Fibroblast of villous mesenchyme (primary cell): ENCODE results near the gene DMAC2. TPM values are rescaled to one million over a fixed set of nuclear protein-coding genes. Genes with fewer than 3 reads are reported as not detected.
A peak's percentile ranks its signal among the peaks of the same experiment; 100 is the strongest.

Source experiments
- DNase-seq: peaks from one replicate; pipeline ENCODE4 v3.0.0-alpha.2; 2010; ENCODE audit warnings: low read depth
- H3K4me3 ChIP-seq: 2 replicates; pipeline ENCODE4 v1.5.1; 2011; ENCODE audit warnings: low read depth, mild to moderate bottlenecking, low read length
- total RNA-seq: library from RNA; depleted of rRNA; stranded (reverse); fragments of >200 nt; gene quantifications from 2 replicates; pipeline ENCODE4 v1.2.3, GENCODE V29; 2012
- TF ChIP-seq, protein P1 (sequence below): IDR thresholded peaks from 2 replicates; pipeline ENCODE4 v1.5.1; 2012; ENCODE audit warnings: low read depth, mild to moderate bottlenecking, low read length; ENCODE audit not compliant: insufficient read depth

DMAC2 gene
- total RNA-seq, 1 donor = 43.2 TPM

DNA sequence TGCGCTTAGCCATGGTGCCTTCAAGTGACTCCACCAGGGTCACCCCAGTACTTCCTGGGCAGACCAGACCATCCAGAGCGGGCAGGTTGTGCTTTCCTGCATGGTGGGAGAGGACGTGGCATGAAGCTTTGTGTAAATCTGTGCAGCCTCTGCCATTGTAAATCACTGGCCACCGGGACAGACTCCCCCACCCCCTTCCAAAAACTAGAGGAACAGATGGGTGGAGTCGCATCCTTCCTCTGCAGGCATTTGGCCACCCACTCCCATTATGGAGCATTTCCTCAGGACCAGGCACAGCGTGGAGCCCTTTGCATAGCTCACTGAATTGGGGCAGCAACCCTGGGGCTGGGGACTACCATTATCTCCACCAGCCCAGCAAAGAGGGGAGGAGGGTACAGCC, 33.9 kb downstream of the DMAC2 start:
- H3K4me3 ChIP-seq = no peak overlapping the region
- TF ChIP-seq, protein P1, sequence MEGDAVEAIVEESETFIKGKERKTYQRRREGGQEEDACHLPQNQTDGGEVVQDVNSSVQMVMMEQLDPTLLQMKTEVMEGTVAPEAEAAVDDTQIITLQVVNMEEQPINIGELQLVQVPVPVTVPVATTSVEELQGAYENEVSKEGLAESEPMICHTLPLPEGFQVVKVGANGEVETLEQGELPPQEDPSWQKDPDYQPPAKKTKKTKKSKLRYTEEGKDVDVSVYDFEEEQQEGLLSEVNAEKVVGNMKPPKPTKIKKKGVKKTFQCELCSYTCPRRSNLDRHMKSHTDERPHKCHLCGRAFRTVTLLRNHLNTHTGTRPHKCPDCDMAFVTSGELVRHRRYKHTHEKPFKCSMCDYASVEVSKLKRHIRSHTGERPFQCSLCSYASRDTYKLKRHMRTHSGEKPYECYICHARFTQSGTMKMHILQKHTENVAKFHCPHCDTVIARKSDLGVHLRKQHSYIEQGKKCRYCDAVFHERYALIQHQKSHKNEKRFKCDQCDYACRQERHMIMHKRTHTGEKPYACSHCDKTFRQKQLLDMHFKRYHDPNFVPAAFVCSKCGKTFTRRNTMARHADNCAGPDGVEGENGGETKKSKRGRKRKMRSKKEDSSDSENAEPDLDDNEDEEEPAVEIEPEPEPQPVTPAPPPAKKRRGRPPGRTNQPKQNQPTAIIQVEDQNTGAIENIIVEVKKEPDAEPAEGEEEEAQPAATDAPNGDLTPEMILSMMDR = no peak
- DNase-seq = no peak

DNA sequence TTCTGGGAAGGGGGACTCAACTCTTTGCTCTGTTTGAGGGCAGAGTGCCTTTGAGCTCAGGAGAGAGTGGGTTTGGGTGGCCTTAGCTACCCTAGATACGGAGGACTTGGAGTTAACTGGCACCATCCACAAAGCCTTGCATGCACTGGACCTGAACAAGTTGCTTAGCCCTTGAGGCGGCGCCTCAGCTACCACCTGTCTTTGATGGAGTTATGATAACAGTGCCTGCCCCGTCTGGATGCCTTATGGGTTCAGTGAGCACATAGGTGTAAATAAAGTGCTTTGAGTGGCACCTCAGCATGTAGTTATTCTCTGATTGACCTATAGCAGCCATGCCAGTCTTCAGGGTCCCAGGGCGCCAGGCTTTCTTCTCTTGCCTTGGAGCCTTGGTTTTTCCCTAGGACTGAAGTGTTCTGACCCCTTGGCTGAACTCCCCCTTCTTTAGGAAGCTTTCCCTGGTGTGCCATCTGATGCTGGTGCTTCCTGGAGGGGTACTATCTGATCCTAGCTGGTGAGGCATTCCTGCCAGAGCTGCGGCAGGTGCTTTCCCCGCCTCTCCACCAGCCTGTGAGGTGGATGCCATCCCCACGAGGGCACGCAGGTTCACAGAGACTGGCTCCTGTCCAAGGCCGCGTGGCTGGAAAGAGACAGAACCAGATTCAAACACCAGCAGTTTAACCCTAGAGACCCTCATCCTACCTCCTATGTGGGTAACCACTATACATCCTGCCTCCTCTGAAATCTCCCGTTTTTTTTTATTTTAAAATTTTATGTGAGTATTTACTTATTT, 36.3 kb downstream of the DMAC2 start:
- TF ChIP-seq, protein P1 = no peak
- H3K4me3 ChIP-seq = no peak overlapping the region
- no peak for DNase-seq

DNA sequence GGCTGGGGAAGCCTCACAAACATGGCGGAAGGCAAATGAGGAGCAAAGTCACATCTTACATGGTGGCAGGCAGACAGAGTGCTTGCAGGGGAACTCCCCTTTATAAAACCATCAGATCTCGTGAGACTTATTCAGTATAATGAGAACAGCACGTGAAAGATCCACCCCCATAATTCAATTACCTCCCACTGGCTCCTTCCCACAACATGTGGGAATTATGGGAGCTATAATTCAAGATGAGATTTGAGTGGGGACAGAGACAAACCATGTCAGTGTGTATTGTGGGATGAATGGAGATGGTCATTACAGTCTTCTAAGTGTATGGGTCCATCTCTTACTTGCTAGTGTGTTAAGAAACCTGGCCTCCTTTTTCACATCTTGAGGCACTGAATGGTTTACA, 37.7 kb downstream of the DMAC2 start:
- DNase-seq = no peak
- TF ChIP-seq, protein P1 = no peak
- H3K4me3 ChIP-seq = no peak overlapping the region

DNA sequence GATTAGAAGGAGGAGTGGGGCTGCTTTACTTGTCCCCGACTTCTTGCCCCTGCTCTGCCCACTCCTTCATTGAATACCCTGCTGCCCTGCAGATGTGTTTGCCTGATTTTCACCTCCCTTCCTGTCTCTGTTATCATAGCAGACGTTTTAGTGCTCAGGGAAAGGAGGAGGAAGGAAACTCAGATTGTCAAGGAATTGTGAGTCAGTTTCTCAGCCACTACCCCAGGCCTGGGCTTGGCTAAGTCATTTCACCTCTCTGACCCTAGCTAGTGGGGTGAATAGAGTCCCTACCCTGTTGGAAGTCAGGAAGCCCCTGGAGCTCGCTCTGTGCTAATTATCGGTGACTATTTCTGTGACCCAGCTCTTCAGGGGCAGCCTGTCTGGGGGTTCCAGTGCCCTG, 38.2 kb downstream of the DMAC2 start:
- DNase-seq = no peak
- H3K4me3 ChIP-seq = no peak overlapping the region
- TF ChIP-seq, protein P1 = no peak

DNA sequence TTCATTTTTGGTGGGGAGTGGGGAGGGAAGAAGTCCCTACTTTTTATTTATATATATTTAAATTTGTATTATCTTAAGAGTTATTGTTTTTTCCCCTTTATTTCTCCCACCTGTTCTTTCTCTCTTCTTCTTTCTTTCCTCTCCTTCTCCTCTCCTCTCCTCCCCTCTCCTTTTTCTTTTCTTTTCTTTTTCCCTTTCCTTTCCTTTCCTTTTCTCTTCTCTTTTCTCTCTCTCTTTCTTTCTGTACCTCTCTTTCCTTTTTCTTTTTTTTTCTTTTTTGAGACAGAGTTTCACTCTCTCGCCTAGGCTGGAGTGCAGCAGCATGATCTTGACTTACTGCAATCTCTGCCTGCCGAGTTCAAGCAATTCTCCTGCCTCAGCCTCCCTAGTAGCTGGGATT, 40.2 kb downstream of the DMAC2 start:
- no peak overlapping the region for H3K4me3 ChIP-seq
- DNase-seq = no peak
- TF ChIP-seq, protein P1 = no peak

DNA sequence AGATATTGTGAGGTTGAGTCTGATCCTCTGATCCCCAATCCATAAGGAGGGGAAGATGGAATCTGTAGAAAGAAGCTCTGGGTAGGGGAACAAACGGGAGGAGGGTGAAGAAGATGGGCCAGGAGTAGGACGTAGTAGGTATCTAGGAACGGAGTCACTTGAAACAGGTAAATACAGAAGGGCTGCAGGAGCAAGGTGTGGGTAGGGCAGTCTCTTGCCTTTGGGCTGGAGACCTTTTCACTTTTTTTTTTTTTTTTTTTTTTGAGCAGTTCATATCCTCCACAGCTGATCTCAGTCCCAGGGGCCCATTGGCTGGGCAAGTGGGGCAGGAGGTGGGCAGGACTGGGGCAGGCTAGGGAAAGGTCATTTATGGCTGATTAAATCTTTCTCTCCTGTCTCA, 40.6 kb downstream of the DMAC2 start:
- H3K4me3 ChIP-seq = no peak overlapping the region
- TF ChIP-seq, protein P1 = no peak
- DNase-seq = no peak

DNA sequence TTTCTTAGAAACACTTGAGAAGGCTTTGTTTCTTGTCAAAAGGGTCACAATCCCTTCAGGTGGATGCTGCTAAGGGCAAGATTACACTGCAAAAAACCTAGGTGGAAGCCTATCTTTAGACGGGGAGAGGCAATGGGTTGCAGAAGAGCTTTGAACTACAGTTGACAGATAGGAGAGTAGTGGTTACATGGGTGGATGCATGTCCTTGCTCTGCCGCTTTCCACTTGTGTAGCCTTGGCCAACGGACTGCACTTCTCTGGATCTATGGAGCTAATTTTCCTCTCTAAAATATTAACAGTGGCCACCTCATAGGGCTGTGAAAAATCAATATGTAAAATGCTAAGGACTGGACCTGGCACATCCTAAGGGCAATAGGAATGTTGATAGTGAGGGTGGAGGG, 41.1 kb downstream of the DMAC2 start:
- peak overlapping the region; percentile 97 for H3K4me3 ChIP-seq
- TF ChIP-seq, protein P1 = no peak
- DNase-seq = no peak
